DMS153 treated with DMSO at 0.1 percent for 48 hours (cell line): ENCODE data around the gene PBX3.
"Not testable (repeated sequence)": the region's sequence is repeated elsewhere in the genome, so short reads cannot be mapped to it uniquely, and the experiment has no call there.

Source experiments
- DNase-seq: peaks from one replicate; lab custom pipeline; 2025; ENCODE audit not compliant: unreplicated experiment; lab: John Stamatoyannopoulos, UW

Gene PBX3

DNA sequence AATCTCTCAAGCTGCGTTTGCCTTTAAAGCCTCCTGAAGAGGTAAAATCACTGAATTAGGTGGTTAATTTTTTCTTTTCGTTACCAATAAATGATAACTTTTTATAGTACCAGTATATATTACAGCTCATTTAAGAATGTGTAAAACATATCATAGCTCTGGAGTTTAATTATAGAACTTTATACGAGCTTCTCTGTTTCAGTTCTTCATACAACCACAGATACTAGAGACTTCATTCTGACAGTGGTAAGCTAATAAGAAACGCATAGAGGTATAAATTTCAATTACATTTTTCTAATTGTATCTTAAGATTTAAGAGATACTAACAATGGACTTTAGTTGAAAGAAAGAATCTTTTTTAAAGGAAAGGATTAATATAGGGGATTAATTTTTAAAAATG, 73.9 kb downstream of the PBX3 start:
- DNase-seq, result no peak

DNA sequence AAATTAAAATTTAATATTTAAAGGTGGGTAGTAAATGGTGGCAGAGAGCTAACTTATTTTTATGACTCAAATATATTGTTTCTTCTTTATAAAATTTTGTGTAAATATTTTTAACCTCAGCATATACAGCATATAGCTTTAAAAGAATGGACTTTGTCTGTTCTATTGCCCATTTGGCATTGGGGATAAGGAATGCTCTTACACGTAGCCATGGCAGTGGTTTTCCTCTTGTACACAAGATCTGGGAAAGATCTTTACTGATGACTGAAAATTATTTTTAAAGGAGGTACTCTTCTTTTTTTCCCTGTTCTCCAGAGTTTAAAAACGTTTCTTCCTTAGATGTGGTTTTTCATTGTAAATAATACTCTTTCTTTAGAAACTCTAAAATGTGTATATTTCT, 75.0 kb downstream of the PBX3 start:
- no peak for DNase-seq

DNA sequence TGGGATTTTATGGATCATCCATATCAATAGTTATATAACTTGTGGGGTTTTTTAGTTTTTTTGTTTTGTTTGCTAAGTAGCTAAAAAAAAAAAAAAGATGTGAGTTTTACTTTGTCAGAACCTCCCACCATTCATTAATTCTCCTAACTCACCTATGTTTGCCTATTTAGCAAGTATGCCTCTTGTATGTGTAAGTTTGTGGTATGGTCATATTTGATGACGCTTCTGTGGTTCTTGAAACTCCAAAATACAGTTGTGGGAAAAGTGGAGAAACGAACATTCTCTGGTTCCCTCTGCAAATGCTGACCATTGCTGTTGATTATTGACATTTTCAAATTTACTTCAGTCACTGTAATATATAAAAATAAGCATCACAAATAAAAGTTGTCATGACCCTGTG, 75.7 kb downstream of the PBX3 start:
- DNase-seq, result no peak

DNA sequence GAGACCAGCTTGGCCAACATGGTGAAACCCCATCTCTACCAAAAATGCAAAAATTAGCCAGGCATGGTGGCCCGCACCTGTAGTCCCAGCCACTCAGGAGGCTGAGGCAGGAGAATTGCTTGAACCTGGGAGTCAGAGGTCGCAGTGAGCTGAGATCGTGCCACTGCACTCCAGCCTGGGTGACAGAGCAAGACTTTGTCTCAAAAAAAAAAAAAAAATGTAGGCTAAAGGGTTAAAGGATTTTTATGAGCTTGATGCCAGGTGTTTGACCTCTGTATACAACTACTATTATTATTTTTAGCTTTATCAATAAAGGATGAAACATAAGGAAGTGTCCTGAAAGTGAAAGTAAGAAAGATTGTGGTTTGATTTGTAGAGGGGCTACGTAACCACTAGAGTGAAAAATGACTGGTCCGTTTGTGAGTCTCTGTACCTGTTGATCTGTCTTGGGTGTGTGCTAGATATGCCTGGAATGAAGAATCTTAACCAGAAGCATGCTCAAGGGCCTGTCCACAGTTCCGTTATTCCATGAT, 76.8 kb downstream of the PBX3 start:
- not testable (repeated sequence) for DNase-seq

DNA sequence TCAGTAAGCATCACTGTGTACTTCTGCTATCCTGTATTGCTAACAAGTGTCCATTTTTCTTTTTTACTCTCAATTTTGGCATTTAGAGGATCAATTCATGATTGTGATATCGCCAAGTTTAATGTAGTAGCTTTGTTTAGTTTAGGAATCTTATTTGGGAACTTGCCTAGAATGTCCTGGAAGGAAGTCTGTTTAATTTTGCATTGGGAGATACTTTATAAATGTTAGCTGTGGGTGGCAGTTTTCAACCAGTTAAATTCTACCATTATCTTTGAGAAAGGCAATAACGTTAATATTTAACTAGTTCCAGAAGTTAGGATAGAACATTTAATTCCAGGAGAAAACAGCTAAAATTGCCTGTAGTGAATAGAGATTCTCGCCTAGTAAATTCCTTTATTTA, 78.6 kb downstream of the PBX3 start:
- DNase-seq, result no peak

DNA sequence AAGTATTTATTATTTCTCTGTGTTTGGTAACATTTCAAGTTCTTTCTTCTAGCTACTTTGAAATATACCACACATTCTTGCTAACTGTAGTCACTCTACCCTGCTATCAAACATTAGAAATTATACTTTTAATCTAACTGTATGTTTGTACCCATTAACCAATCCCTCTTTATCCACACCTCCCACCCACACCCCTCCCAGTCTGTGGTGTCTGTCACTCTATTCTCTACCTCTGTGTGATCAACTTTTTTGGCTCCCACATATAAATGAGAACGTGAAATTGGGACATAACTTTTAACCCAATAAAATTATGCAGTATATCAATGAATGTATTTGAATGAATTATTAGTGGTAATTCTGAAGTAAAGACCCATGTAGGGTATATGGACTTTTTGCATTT, 79.7 kb downstream of the PBX3 start:
- no peak for DNase-seq

DNA sequence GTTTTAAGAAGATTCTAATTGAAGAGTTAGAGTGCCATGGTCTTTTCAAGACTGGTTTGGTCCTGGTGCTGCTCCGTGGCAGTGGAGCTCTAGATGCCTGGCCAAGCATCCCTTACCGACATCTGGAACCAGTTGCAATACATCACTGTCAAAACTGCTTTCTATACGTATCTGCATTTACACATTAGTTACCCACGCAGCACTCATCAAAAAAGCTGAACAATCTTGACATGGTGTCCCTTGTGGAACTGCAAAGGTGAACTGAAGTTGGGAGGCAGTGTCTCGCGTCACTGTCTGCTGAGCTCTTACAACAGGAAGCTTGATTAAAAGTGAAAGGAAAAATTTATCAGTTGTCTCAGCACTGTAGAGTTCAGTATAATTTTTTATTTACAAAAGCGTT, 82.6 kb downstream of the PBX3 start:
- no peak for DNase-seq

DNA sequence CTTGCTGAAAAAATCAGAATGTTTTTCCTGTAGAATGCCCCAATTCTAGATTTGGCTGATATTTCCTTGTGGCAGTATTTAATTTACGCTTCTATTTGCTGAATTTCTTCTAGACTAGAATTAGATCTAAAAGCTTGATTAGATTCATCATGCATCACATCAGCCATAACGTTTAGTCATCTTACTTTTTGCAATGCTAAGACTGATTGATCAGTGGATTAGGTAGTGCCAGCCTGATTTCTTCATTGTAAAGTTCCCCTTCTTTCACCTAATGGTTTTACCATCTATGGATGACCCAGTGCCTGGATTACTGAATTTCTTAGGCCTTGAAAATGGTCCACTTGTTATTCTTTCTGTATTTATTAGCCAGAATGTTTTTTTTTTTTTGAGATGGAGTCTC, 83.9 kb downstream of the PBX3 start:
- no peak for DNase-seq

DNA sequence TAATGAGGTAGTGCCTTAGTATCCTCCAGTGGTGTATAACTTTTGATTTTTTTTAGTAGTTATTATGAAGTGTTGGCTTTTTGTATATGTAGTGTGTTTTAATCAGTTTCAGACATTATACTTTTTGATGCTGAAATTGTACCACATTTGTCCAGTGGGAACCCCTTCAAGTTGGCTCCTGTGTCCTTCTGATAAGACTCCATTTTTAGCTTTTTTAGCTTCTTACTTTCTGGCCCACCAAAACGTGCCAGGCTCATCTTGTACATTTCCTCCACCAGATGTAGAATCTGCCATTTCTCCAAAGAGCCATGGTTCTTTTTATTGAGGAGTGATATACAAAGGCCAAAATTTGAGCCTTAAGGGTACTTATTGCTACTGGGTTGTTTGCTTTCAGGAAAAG, 84.4 kb downstream of the PBX3 start:
- DNase-seq, result no peak

DNA sequence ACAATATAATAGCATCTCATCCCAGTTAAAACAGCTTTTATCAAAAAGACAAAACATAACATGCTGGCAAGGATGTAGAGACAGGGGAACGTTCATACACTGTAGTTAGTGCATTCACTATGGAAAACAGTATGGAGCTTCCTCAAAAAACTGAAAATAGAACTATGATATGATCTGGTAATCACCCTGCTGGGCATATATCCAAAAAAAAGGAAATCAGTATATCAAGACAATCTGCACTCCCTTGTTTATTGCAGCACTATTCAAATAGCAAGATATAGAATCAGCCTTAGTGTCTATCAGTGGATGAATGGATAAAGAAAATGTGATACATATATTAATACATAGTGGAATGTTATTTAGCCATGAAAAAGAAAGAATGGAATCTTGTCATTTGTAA, 88.5 kb downstream of the PBX3 start:
- no peak for DNase-seq

DNA sequence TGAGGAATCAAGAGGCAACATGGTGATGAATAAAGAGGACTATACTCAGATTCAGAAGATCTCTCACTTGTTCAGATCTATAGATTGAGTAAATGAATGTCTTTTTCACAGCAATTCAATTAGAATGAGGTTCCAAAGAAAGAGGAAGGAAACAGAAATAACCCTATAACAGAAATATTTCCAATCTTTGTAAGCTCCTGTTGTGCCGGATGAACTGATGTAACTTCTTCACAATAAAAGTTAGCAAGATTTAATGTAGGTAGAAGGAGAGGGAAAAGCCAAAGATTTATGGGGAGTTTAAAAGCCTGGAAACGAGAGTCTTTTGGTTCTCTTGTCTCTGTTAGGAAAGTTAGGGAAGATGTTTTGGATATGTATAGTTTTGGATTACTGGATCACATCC, 92.1 kb downstream of the PBX3 start:
- no peak for DNase-seq

DNA sequence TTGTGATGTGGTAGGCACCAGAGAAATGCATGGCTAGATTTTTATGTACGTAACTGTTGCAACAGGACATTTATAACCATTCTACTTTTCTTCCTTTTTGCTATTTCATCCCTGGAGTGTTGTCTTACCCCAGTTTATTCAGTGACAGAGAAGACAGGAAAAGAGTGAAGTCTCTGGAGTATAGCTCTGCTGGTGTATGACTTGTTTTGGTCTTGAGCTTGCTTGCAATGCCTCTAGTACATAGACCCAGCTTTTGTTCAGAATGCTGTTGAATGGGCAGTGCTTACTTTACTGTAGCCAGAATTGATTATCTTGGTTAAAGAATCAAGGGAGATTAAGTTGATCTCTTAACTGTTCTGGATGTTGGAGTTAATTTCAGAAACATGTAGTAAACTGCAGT, 94.3 kb downstream of the PBX3 start:
- DNase-seq, result no peak

DNA sequence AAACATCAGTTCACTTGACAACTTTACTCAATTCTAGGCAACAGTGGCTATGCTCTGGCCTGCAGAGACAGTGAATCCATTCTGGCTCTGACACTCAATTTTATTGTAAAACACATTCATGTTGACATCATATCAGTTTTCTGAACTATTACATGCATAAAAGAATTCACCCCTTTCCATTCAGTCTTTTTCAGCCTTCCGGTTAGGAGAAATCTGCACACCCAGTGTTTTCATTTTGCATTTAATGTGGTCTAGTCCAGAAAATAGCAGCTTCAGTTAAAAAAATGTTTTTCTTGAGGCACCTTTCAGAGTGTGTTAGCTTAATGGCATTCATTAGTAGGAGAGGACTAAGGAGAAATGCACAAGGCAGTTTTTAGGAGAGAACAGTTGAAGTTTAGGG, 95.1 kb downstream of the PBX3 start:
- DNase-seq, result no peak

DNA sequence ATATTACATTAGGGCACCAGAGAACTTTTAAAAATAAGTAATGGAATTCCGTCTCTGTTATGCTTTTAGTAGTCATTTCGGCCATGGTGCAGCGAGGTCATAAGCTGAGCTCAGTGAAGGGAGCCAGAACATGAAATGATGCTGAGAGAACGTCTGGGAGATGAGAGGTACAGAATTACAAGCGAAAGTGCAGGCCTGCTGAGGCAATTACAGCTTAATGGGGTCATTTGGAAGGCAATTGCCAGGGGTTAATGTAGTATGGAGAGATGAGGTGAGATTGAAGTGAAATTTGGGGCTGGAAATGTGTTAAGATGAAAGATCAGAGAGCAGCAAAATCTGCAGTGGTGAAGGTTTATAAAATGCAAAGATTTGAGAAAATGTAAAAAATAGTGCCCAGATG, 96.5 kb downstream of the PBX3 start:
- DNase-seq, result no peak

DNA sequence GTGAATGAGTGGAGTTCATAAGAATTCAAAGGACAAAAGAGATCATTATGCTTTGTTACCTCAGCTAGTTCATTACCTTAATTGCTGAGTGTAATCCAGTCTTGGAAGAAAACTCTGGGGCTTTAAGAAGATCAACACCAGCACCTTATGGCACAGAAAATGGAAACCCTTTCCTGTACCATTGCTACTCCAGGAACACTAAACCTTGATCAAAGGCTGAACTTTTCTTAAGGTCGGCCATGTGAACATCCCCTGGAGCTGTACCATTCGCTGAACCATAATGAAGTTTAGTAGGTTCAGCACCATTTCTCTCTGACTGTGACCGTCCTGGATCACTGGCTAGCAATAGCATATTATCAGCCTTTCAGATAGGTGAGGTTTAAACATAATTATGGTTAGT, 97.4 kb downstream of the PBX3 start:
- DNase-seq, result no peak

DNA sequence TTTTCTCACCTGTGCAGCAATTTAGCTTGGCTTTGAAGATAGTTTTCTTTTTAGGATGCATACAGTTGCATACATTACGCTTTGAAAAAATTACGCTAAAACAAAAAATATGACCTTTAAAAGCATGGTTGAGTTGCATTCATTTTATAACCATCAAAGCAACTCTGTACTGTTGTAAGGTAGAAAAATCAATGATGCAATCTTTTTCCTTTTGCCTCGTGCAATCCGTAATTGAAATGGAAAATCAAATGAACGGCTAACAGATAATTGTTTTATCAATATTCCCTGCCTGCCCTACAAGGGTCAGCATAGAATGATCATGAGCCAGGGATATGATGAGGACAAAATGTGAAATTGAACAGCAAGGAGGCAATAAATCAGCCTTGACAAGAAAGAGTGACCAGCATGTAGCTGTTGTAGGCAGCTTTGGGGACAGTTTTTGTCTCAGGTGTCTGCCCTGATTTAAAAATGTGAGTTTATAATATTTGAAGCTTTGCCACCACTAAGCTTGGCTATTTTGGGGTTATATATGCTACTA, 98.2 kb downstream of the PBX3 start:
- no peak for DNase-seq

DNA sequence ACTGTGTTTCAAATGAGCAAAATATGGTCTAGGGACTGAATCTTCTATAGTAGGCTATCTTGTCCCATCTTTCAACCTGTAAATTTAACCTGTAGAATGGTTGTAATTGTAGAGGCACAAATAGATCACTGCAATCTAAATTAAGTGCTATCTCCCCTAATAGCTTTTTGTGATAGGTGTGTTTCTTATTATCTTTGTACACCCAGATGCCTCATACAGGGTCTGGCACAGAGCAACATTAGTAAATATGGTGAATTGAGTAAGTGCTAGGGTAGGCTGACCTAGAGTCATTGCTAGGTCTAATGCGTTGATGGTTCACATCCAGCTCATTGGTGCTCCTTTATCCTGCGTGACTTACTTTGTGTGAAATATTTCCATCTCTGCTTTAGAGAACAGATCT, 100.6 kb downstream of the PBX3 start:
- no peak for DNase-seq

DNA sequence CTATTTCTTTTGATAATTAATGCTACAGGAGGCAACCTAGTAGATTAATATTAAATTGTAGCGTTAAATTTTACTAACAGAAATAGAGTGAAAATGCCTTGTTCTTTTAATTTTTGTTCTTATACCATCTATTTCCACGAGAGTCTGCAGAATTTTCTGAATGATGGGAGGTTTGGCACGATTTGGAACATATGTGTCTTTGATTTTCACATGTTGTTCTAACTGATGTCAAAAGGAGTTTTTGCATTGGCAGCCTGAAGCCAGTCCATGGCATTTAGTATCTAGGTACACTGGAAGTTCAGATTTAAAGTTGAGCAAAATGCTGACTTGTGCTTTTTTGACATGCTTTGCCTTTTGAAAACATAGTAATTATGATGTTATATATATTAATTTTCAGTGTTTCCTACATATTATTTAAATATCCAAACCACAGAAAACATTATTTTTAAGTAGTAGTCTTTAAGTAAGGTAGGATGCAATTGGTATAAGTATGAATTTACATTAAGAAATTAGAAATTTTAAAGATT, 103.0 kb downstream of the PBX3 start:
- no peak for DNase-seq

DNA sequence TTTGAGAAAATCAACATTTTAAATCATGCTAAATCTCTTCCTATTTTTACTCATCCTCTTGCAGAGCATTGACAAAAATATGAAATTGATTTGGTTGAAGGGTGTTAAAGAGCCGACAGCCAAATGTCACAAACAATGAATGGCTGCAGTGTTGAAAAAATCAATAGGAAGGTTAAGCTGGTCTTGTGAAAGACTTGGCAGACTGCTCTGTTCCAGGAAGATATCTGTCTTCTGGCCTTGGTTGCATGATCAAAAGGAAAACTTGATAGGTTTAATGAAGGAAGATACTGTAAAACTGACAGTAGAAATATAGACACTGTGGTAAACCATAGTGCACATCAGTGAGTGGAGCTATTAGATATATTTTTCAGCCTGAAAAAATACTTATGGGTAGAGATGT, 103.6 kb downstream of the PBX3 start:
- no peak for DNase-seq

DNA sequence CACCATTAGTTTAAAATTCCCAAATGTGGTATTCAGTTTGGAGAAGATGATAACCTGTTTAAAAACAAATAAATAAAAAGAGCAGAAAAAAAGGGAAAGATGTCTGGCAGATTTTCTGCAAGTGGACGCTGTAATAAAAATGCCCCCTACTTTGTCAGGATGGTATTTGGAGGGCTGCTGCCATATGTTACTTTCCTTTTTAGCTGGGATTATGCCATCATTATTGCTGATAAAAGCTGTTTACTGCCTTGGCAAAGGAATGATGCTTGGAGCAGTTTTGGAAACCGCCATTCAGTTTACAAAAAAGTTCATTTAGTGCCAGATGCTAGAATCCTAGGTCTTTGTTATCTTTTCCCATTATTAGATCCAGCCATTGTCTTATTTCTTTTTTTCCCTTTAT, 104.8 kb downstream of the PBX3 start:
- DNase-seq, result no peak

DNA sequence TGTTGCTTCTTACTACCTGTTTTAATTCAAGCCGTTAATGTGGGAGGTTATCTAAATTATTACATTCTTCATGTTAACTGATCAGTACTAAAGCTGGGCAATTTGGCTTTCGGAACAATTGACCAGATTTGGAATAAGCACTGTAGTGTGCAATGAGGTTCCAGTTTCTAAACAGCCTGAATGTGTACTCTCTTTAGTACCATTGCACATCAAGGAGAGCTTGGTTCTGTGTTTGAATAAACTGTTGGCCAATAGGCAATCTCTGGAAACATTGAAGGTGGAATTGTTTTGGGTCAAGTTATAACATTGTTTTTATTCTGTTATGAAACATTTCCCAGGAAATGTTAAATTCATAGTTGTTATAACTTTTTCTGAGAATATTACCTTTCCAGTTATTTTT, 105.2 kb downstream of the PBX3 start:
- no peak for DNase-seq

DNA sequence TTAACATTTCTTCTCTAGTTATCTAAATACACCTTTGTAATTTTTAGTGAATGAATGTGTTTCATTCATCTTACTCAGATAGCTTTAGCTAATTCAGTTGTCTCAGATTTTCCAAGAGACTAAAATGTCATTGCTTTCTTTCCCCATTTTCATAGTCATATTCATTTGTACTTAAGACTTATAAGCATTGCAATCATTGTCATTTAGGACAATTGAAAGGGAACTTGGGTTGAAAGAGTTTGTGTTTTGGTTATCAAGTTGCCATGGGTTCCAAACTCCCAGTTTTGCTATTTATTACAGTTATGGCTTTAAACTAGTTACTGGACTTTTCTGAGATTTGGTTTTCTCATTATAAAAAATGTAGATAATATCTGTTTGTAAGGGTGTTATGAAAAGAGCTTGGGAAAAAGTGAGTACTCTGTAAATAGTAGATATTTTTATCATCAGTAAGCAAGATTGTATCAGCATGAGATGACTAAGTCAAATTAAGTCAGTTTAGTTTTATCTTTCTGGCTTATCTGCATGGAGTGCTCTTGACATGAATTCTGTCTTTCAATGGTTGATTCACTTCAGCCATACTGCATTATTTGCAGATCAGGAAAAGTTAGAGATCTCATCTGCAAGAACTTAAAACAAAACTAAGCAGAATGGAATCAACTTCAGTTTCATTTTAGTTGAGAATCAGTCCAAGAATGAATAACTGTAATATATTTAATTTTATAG, 107.5 kb downstream of the PBX3 start:
- DNase-seq, result no peak

DNA sequence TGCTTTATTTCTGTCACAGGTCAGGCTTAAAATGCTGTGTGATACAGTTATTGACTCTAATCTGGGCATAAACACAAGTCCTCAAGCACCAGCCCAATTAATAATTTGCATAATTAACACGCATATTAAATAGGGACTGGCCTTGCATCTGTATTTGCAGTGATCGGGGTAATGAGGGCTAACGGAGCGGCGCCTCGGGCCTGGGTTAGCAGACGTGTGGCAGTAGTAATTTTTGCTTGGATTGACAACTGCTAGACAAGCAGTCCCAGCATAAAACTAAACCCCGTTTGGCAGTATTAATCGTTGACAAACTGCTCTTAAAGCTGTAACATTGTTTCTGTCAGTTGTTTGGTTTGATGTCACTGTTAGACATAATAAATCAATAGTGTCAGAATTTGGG, 109.2 kb downstream of the PBX3 start:
- DNase-seq, result no peak
